NT2/D1 (cell line): Measurements from ENCODE around the gene ACVRL1.

ENCODE experiments used
- SUZ12 ChIP-seq: IDR thresholded peaks from 2 replicates; pipeline ENCODE4 v1.6.1; 2011; ENCODE audit not compliant: insufficient read length, insufficient read depth; ENCODE audit errors: extremely low read depth
- YY1 ChIP-seq: IDR thresholded peaks from 2 replicates; pipeline ENCODE4 v1.6.1; 2011; ENCODE audit not compliant: insufficient read length, insufficient read depth
- ZNF274 ChIP-seq: IDR thresholded peaks from 2 replicates; pipeline ENCODE4 v1.6.1; 2011; ENCODE audit warnings: mild to moderate bottlenecking, low read depth, low read length

- no peak for TF ChIP-seq YY1
- TF ChIP-seq ZNF274: no peak
- TF ChIP-seq SUZ12: no peak
Observed at GRCh38 chr12:51908876-51909592, 1.7 kb downstream of the ACVRL1 start.
